Muscle of back (tissue), 10 donors: ENCODE results near the gene ARL14EPL. TPM values are rescaled to one million over a fixed set of nuclear protein-coding genes. Genes with fewer than 3 reads are reported as not detected.

Experiments used
- polyA plus RNA-seq, 10 donors: library from polyadenylated mRNA; unstranded; fragments of 120-200 nt; gene quantifications; one replicate each; pipeline ENCODE4 v1.2.1, GENCODE V29; 2013; ENCODE audit not compliant: insufficient read length in 10 of 10

ARL14EPL gene
- polyA plus RNA-seq, 10 donors, result 0.09 to 0.19 (median 0.11) TPM; not detected in 7

Other genes with a start within 250 kb of the ARL14EPL start
- 10 to 100 TPM; 20.3 to 32.2 (median 22.1) TPM for gene CDO1, start 215.8 kb upstream of the ARL14EPL start, polyA plus RNA-seq
- 10 to 100 TPM; 40.2 to 72.7 (median 55.3) TPM for gene ATG12, start 190.9 kb upstream of the ARL14EPL start, polyA plus RNA-seq
- gene AP3S1, start 190.5 kb upstream of the ARL14EPL start, polyA plus RNA-seq, result 100 to 1,000 TPM in 9 of 10 donors, 10 to 100 TPM in 1; 99.7 to 168 (median 119) TPM
- gene LVRN, start 70.0 kb upstream of the ARL14EPL start, polyA plus RNA-seq, result 1 to 10 TPM; 1.6 to 9.7 (median 4.6) TPM
- 10 to 100 TPM; 25.0 to 37.7 (median 30.8) TPM for gene COMMD10, start 52.6 kb downstream of the ARL14EPL start, polyA plus RNA-seq